ENCODE measurements around the gene STKLD1.

STKLD1 gene

DNA sequence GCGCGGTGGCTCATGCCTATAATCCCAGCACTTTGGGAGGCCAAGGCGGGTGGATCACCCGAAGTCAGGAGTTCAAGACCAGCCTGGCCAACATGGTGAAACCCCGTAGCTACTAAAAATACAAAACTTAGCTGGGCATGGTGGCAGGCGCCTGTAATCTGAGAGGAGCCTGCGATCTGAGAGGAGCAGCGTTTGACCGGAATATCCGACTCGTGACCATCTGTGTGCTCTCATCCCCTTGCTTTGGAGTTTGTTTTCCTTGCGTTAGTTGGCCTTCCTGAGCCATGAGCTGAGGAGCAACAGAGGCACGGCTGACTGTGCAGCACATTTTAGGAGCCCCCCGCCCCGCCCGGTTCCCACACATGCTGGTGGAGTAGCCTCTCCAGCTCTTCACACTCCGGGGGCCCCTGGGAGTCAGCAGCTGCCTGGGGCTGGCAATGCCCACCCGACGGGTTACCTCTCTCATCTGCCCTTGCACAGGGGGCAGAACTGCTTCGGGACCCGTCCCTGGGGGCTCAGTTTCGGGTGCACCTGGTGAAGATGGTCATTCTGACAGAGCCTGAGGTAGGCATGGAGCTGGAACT is 49.0 kb downstream of the STKLD1 start:
- TF ChIP-seq, protein P1, sequence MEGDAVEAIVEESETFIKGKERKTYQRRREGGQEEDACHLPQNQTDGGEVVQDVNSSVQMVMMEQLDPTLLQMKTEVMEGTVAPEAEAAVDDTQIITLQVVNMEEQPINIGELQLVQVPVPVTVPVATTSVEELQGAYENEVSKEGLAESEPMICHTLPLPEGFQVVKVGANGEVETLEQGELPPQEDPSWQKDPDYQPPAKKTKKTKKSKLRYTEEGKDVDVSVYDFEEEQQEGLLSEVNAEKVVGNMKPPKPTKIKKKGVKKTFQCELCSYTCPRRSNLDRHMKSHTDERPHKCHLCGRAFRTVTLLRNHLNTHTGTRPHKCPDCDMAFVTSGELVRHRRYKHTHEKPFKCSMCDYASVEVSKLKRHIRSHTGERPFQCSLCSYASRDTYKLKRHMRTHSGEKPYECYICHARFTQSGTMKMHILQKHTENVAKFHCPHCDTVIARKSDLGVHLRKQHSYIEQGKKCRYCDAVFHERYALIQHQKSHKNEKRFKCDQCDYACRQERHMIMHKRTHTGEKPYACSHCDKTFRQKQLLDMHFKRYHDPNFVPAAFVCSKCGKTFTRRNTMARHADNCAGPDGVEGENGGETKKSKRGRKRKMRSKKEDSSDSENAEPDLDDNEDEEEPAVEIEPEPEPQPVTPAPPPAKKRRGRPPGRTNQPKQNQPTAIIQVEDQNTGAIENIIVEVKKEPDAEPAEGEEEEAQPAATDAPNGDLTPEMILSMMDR (conservative IDR thresholded peaks at IDR 0.05; ENCODE audit: low read length), result no peak
- no peak for DNase-seq (ENCODE audit: low read depth)
- no peak overlapping the region for H3K4me3 ChIP-seq (ENCODE audit: low read length)

DNA sequence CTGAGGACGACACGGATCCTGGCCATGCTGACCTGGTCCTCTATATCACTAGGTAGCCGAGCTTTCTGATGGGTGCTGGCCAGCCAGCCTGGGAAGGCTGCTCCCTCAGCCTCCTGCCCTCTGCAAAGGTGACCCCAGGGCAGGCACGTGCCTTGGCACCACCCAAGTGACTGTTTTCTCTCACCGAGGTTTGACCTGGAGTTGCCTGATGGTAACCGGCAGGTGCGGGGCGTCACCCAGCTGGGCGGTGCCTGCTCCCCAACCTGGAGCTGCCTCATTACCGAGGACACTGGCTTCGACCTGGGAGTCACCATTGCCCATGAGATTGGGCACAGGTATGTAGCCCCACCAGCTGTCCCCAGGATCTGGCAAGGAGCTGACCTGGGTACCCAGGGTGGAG is 49.8 kb downstream of the STKLD1 start:
- H3K4me3 ChIP-seq (ENCODE audit: low read length), result no peak overlapping the region
- TF ChIP-seq, protein P1 (conservative IDR thresholded peaks at IDR 0.05; ENCODE audit: low read length), result no peak
- DNase-seq (ENCODE audit: low read depth), result no peak

GRCh38 chr9:133427658-133428348 is 51.6 kb downstream of the STKLD1 start:
- DNase-seq (ENCODE audit: low read depth), result no peak

DNA sequence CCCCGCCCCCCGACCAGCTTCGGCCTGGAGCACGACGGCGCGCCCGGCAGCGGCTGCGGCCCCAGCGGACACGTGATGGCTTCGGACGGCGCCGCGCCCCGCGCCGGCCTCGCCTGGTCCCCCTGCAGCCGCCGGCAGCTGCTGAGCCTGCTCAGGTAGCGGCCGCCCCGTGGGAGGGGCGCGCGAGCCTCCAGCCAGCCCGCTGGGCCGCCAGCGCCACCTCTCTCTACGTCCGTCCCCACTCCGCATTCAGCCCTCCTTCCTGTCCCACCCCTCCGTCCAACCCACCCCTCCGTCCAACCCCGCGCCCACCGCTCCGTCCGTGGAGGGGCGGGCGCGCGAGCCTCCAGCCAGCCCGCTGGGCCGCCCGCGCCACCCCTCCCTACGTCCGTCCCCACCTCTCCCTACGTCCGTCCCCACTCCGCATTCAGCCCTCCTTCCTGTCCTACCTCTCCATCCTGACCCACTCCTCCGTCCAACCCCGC is 52.5 kb downstream of the STKLD1 start:
- DNase-seq (ENCODE audit: low read depth), result no peak
- TF ChIP-seq, protein P1 (conservative IDR thresholded peaks at IDR 0.05; ENCODE audit: low read length), result no peak
- no peak overlapping the region for H3K4me3 ChIP-seq (ENCODE audit: low read length)

More at GRCh38 chr9:133427658-133428348, 51.6 kb downstream of the STKLD1 start:
- H3K4me3 ChIP-seq (ENCODE audit: low read length), result no peak overlapping the region
- TF ChIP-seq, protein P1 (conservative IDR thresholded peaks at IDR 0.05; ENCODE audit: low read length), result no peak

DNA sequence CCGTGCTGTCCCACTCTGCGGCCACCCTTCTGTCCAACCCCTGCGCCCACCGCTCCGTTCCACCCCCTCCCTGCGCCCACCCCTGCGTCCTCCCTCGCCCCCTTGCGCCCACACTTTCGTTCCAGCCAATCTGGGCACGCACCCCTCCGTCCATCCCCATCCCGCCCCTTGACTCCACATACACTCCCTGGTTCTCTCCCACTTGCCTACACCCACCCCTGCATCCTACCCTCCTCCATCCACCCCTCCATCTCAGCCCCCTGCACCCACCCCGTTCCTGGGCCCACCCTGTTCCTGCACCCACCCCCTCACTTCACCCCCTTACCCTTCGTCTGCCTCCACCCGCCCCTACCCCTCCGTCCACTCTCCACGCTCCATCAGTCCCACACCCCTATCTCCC is 53.0 kb downstream of the STKLD1 start:
- no peak for DNase-seq (ENCODE audit: low read depth)
- H3K4me3 ChIP-seq (ENCODE audit: low read length), result no peak overlapping the region
- TF ChIP-seq, protein P1 (conservative IDR thresholded peaks at IDR 0.05; ENCODE audit: low read length), result no peak

DNA sequence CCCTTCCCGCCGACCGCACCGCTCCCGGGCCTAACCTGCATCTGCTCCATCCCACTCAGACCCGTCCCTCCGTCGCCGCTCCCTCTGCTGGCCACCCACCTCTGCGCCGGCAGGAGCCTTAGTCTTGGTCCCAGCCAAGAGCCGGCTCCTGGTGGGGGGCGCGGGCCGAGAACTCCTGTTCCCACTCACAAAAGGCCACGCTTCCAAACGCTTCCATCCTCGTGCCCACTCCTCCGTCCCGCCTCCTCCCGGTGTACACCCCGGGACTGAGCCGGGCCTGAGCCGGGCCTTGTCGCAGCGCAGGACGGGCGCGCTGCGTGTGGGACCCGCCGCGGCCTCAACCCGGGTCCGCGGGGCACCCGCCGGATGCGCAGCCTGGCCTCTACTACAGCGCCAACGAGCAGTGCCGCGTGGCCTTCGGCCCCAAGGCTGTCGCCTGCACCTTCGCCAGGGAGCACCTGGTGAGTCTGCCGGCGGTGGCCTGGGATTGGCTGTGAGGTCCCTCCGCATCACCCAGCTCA is 53.5 kb downstream of the STKLD1 start:
- TF ChIP-seq, protein P1 (conservative IDR thresholded peaks at IDR 0.05; ENCODE audit: low read length), result peak; percentile 29
- no peak overlapping the region for H3K4me3 ChIP-seq (ENCODE audit: low read length)
- no peak for DNase-seq (ENCODE audit: low read depth)

GRCh38 chr9:133430244-133430643 is 54.1 kb downstream of the STKLD1 start:
- TF ChIP-seq, protein P1 (conservative IDR thresholded peaks at IDR 0.05; ENCODE audit: low read length), result no peak
- DNase-seq (ENCODE audit: low read depth), result no peak
- no peak overlapping the region for H3K4me3 ChIP-seq (ENCODE audit: low read length)

Measured in AG10803 (cell line).